GM13977 (cell line): ENCODE results near the gene NAGLU.

ENCODE experiments used
- DNase-seq: peaks from one replicate; pipeline ENCODE4 v3.0.0; 2012; ENCODE audit warnings: low spot score
- in situ Hi-C: fragments of 300-500 bp; cut with MboI; formaldehyde crosslinking; loops from one replicate; pipeline ENCODE4 v1.12.0; 2022; ENCODE audit warnings: low sequenced_read_pairs, low pct_unique_long_range_greater_than_20kb, mixed read lengths, inconsistent platforms; ENCODE audit not compliant: unreplicated experiment
- TF ChIP-seq, protein P1 (sequence below): IDR thresholded peaks from 2 replicates; pipeline ENCODE4 v1.5.1; 2012; ENCODE audit warnings: mild to moderate bottlenecking, control low read depth; ENCODE audit not compliant: insufficient read depth; ENCODE audit errors: extremely low read depth, missing control alignments

NAGLU gene

DNA sequence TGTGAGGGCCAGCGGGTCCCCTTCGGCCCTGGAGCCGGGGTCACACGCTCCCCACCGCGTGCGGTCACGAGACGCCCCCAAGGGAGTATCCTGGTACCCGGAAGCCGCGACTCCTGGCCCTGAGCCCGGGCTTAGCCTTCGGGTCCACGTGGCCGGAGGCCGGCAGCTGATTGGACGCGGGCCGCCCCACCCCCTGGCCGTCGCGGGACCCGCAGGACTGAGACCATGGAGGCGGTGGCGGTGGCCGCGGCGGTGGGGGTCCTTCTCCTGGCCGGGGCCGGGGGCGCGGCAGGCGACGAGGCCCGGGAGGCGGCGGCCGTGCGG is at the start of gene NAGLU:
TSS of gene NAGLU (plus strand) at position 194 of the 324 bp plus-strand sequence. CDS start at position 226, 32 bp downstream.
- TF ChIP-seq, protein P1, sequence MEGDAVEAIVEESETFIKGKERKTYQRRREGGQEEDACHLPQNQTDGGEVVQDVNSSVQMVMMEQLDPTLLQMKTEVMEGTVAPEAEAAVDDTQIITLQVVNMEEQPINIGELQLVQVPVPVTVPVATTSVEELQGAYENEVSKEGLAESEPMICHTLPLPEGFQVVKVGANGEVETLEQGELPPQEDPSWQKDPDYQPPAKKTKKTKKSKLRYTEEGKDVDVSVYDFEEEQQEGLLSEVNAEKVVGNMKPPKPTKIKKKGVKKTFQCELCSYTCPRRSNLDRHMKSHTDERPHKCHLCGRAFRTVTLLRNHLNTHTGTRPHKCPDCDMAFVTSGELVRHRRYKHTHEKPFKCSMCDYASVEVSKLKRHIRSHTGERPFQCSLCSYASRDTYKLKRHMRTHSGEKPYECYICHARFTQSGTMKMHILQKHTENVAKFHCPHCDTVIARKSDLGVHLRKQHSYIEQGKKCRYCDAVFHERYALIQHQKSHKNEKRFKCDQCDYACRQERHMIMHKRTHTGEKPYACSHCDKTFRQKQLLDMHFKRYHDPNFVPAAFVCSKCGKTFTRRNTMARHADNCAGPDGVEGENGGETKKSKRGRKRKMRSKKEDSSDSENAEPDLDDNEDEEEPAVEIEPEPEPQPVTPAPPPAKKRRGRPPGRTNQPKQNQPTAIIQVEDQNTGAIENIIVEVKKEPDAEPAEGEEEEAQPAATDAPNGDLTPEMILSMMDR, result no peak
- in situ Hi-C loops, result no loop called here

DNA sequence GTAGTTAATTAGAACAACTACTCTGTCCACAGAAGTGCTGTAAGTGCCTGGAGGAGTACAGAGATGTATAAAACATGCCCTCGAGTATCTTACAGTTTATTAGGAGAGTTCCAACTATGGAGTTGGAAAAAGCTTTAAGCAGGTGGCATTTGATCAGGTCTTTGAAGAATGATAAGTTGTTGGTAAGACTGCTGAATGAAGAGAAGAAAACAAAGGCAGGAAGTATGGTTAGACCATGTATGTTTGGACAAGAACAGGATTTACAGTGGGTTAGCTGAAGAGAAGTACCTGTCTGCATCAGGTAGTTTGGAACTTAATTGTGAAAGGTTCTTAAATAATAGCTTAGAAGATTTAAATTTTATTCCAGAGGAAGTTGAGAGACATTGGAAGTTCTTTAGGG is 48.0 kb upstream of the NAGLU start:
- in situ Hi-C loops, result no loop called here
- DNase-seq, result no peak
- TF ChIP-seq, protein P1, result no peak

More for the DNA sequence above, at the start of gene NAGLU:
- peak; percentile 99 for DNase-seq

DNA sequence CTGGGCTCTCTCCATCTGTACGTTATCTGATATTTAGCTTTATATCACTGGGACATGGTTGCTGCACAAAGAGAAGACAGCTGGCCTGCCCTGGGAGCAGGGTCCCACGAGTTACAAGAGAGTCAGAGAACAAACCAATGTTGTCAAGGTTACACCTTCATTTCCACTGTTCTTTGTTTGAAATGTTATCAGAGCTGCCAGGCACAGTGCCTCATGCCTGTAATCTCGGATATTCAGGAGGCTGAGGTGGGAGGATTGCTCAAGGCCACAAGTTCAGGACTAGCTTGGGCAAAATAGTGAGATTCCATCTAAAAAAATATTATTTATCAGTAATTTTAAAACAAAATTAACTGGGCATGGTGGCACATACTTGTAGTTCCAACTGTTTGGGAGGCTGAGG is 42.7 kb upstream of the NAGLU start:
- in situ Hi-C loops, result no loop called here
- no peak for DNase-seq
- TF ChIP-seq, protein P1, result no peak

DNA sequence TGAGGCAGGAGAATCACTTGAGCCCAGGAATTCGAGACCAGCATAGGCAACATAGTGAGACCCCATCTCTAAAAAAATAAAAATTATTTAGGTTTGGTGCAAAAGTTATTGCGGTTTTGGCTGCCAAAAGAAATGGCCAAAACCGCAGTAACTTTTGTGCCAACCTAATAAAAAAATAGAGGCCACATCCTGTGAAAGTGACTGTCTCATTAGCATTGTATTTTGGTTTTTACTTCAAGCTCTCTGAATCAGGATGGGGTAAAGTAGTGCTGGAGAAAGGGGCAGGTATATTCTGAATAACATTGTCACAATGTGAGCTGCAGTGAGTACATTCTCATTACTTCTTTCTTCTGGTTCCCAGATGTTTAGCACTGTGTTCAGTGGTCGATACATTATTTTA is 41.4 kb upstream of the NAGLU start:
- no peak for DNase-seq
- in situ Hi-C loops, result no loop called here
- TF ChIP-seq, protein P1, result no peak

DNA sequence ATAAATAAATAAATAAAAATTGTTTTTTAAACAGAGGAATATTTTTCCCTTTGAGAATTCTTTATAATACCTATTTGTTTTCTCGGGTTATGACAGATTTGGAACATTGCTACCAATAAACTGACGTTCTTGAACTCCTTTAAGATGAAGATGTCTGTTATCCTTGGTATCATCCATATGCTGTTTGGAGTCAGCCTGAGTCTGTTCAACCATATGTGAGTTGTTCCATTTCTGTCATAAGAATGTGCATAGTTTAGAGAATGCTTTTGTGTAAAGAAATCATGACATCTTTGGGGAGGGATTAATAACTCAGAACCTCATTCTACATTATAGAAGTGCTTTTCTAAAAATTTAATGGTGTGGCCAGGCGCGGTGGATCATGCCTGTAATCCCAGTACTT is 37.2 kb upstream of the NAGLU start:
- TF ChIP-seq, protein P1, result no peak
- no peak for DNase-seq
- in situ Hi-C loops, result no loop called here

DNA sequence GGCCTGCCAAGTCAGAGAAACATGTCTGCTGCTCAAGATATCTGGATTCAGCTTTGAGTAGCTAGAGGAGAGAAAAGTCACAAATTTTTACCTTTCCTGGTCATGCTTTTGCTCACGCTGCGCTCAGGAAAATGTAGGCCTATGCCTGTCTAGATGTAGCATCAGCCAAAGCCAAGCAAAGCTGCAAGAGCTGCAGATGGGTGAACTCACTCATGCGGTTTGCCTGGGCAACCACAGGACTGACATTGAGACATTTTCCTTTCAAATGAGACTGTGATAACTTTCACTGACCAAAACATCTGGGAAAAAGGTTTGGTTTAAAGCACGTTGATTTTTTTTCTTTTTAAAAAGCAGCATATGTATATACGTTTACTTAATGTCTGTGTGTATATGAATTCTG is 34.0 kb upstream of the NAGLU start:
- in situ Hi-C loops, result loop anchor here (10.0 to 25.0 kb wide), 2 partner anchors 190 to 277 kb away; no protein-coding TSS in a partner anchor
- no peak for DNase-seq
- TF ChIP-seq, protein P1, result no peak

DNA sequence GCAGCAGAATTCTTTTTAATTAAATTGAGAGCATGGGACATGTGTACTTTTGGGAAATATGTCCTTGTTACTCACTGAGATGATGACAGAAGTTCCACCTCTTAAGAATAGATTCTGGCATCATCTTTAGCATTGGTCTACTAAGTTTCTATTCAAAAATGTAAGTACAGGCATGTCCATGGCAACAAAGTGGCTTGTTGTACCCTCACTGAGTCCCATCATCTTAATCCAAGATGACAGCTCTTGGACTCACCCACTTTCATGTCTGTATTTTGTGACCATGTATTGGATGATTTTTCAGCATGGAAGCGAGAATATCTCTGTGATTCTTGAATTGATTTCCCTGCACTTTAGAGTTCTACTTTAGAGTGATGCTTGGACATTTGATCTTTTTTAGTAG is 33.1 kb upstream of the NAGLU start:
- no peak for DNase-seq
- TF ChIP-seq, protein P1, result no peak
- in situ Hi-C loops, result loop anchor here (10.0 to 25.0 kb wide), 2 partner anchors 191 to 278 kb away; no protein-coding TSS in a partner anchor
